SK-N-SH treated with all-trans-retinoic acid at 6 μM for 48 hours (cell line): ENCODE data around the gene MCAT.

Experiments
- POU6F1 ChIP-seq: fragments of 250-450 bp; sonication (Bioruptor Pico); IDR thresholded peaks from 2 replicates; pipeline ENCODE4 v1.8.0; 2021; ENCODE audit warnings: low read depth, mild to moderate bottlenecking, moderate library complexity, borderline replicate concordance
- ZC3H10 ChIP-seq: fragments of 250-450 bp; sonication (Bioruptor Pico); IDR thresholded peaks from 2 replicates; pipeline ENCODE4 v1.5.1; 2021; ENCODE audit warnings: mild to moderate bottlenecking, moderate library complexity
- TF ChIP-seq, protein P1 (sequence below): fragments of 250-450 bp; sonication (Bioruptor Pico); IDR thresholded peaks from 2 replicates; pipeline ENCODE4 v1.5.0; 2020; ENCODE audit warnings: mild to moderate bottlenecking, moderate library complexity

Gene MCAT

DNA sequence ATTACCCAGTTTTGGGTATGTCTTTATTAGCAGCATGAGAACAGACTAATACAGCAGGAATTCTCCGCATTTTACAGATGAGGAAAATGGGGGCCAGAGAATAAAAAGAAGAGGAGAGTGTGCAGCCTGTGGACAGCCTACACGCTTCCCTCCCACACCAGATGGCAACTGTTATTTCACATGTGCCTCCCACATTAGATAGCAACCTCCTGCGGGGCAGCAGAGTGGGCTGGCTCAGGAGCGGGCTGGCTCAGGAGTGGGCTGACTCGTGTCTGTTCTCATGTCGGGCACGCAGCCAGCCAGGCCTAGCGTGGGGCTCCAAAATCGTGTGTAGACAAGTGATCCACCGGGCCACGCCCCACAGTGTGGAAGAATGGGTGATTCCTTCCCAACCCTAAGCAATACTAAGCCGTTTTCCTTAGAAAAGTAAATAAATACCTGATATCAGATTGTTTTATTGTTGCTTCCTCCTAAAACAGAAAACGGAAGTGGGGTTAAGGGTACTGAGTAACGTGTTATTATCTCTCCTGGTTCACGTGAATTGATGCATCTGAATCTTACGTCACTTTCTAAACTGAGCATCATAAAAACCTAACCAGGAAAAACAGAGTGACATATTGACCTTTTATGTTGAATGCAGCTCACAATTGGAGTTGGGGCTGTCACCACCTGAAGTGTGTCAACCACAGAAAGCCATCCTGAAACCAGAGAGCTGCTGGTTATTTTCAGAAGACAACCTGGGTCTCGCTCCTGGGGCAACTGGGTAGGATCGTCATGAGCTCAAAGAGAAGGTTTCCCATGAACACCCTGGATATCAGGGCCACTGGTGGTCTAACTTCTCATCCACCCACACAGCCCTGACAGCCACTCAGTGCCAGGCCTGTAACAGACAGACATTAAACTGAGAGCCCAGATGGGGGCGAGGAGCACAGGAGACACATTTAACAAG, 57.3 kb downstream of the MCAT start (continued):
- TF ChIP-seq, protein P1, sequence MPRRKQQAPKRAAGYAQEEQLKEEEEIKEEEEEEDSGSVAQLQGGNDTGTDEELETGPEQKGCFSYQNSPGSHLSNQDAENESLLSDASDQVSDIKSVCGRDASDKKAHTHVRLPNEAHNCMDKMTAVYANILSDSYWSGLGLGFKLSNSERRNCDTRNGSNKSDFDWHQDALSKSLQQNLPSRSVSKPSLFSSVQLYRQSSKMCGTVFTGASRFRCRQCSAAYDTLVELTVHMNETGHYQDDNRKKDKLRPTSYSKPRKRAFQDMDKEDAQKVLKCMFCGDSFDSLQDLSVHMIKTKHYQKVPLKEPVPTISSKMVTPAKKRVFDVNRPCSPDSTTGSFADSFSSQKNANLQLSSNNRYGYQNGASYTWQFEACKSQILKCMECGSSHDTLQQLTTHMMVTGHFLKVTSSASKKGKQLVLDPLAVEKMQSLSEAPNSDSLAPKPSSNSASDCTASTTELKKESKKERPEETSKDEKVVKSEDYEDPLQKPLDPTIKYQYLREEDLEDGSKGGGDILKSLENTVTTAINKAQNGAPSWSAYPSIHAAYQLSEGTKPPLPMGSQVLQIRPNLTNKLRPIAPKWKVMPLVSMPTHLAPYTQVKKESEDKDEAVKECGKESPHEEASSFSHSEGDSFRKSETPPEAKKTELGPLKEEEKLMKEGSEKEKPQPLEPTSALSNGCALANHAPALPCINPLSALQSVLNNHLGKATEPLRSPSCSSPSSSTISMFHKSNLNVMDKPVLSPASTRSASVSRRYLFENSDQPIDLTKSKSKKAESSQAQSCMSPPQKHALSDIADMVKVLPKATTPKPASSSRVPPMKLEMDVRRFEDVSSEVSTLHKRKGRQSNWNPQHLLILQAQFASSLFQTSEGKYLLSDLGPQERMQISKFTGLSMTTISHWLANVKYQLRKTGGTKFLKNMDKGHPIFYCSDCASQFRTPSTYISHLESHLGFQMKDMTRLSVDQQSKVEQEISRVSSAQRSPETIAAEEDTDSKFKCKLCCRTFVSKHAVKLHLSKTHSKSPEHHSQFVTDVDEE, result no peak
- TF ChIP-seq ZC3H10, result no peak
- TF ChIP-seq POU6F1 (CRISPR knock-in tag), result no peak
